Panc1 (cell line): ENCODE results near the gene POLG.

Experiments used
- POLR2AphosphoS5 ChIP-seq: IDR thresholded peaks from 2 replicates; pipeline ENCODE4 v1.6.1; 2012; ENCODE audit warnings: mild to moderate bottlenecking, low read depth, low read length, moderate library complexity
- TF ChIP-seq, protein P1 (sequence below): fragments of 450-650 bp; IDR thresholded peaks from 2 replicates; pipeline ENCODE4 v1.5.1; 2017; ENCODE audit warnings: mild to moderate bottlenecking
- TF ChIP-seq, protein P2 (sequence below), 2 experiments: IDR thresholded peaks; 2 replicates each; pipeline ENCODE4 v1.6.1; 2011 to 2012; ENCODE audit warnings: low read depth in 2 of 2, control low read depth in 1 of 2, low read length in 1 of 2, mild to moderate bottlenecking in 1 of 2, moderate library complexity in 1 of 2; ENCODE audit not compliant: insufficient read depth in 1 of 2

DNA sequence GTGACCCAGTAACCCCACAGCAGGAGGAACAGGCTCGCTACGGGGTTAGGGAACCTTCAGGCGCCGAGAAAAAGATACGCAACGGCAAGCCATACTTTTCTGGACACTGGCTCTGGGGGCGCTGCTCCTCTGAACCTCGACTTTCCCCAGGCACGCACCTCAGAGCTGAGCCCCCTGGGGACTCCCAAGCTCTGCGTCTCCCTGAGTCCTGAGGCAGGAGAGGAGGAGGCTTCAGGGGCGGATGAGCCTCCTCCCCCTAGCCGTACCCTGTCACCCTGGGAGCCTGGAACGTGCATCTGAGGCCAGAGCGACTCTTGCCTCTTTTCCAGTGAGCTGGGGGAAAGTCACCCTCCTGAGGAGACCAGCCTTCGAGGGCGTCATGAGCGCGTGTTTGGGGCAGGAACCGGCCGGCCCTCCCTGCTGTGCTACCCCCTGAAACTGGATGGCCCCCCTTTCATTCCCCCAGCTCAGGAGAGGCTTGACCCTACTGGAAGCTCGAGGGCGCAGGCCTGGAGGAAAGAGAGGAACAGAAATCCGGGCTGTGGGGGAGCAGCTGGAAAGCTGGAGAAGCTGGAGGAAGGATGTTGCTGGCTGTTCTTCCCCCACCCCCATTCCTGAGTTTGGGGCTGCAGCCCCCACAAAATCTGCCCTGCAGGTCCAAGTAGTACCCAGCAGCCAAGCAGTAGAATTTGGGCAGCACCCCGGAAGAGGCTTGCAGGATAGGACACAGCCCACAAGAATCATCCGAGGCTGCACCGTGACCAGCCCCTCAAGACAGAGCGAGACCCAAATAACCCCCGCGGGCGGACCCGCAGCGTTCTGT is 25.1 kb upstream of the POLG start:
- TF ChIP-seq, protein P1, sequence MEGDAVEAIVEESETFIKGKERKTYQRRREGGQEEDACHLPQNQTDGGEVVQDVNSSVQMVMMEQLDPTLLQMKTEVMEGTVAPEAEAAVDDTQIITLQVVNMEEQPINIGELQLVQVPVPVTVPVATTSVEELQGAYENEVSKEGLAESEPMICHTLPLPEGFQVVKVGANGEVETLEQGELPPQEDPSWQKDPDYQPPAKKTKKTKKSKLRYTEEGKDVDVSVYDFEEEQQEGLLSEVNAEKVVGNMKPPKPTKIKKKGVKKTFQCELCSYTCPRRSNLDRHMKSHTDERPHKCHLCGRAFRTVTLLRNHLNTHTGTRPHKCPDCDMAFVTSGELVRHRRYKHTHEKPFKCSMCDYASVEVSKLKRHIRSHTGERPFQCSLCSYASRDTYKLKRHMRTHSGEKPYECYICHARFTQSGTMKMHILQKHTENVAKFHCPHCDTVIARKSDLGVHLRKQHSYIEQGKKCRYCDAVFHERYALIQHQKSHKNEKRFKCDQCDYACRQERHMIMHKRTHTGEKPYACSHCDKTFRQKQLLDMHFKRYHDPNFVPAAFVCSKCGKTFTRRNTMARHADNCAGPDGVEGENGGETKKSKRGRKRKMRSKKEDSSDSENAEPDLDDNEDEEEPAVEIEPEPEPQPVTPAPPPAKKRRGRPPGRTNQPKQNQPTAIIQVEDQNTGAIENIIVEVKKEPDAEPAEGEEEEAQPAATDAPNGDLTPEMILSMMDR: no peak
- no peak for TF ChIP-seq POLR2AphosphoS5
- TF ChIP-seq, protein P2, sequence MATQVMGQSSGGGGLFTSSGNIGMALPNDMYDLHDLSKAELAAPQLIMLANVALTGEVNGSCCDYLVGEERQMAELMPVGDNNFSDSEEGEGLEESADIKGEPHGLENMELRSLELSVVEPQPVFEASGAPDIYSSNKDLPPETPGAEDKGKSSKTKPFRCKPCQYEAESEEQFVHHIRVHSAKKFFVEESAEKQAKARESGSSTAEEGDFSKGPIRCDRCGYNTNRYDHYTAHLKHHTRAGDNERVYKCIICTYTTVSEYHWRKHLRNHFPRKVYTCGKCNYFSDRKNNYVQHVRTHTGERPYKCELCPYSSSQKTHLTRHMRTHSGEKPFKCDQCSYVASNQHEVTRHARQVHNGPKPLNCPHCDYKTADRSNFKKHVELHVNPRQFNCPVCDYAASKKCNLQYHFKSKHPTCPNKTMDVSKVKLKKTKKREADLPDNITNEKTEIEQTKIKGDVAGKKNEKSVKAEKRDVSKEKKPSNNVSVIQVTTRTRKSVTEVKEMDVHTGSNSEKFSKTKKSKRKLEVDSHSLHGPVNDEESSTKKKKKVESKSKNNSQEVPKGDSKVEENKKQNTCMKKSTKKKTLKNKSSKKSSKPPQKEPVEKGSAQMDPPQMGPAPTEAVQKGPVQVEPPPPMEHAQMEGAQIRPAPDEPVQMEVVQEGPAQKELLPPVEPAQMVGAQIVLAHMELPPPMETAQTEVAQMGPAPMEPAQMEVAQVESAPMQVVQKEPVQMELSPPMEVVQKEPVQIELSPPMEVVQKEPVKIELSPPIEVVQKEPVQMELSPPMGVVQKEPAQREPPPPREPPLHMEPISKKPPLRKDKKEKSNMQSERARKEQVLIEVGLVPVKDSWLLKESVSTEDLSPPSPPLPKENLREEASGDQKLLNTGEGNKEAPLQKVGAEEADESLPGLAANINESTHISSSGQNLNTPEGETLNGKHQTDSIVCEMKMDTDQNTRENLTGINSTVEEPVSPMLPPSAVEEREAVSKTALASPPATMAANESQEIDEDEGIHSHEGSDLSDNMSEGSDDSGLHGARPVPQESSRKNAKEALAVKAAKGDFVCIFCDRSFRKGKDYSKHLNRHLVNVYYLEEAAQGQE (IDR thresholded peaks at IDR 0.05; ENCODE audit: insufficient read depth in 1 of 2, low read depth in 2 of 2, low read length in 1 of 2): no peak
